Cardiac fibroblast (primary cell): ENCODE data around the gene LRP2BP.

ENCODE experiments used
- DNase-seq, 2 donors: peaks; one replicate each; pipeline versions ENCODE4 v3.0.0 to v3.0.0-alpha.2; 2010; ENCODE audit warnings: low read depth in 2 of 2
- H3K4me3 ChIP-seq, 2 donors: replicated peaks in 1 of 2; 1 replicate in 1 of 2; 2 replicates in 1 of 2; pipeline ENCODE4 v1.5.1; 2011; ENCODE audit warnings: low read depth in 2 of 2, low read length in 2 of 2, mild to moderate bottlenecking in 2 of 2, moderate library complexity in 1 of 2
- CTCF ChIP-seq: IDR thresholded peaks from one replicate; pipeline ENCODE4 v1.5.1; 2011; ENCODE audit warnings: low read depth, mild to moderate bottlenecking, low read length, inconsistent platforms

The LRP2BP gene

GRCh38 chr4:185396724-185397385 is 1.1 kb upstream of the LRP2BP start, which contains the start of gene ANKRD37:
Gene ANKRD37 (plus strand): TSS chr4:185396841. CDS start chr4:185396924, 83 bp downstream.
- peak; percentile 44 to 52 for DNase-seq
- no peak for TF ChIP-seq CTCF
- peak within 1 kb of the TSS; percentile 68 to 74 for H3K4me3 ChIP-seq

GRCh38 chr4:185395956-185396723 is 416 bp upstream of the LRP2BP start:
- peak overlapping the region; percentile 68 to 74 for H3K4me3 ChIP-seq
- DNase-seq = peak; percentile 98 to 99
- no peak for TF ChIP-seq CTCF

- peak overlapping the region in 1 of 2 donors; percentile 74 for H3K4me3 ChIP-seq
- no peak for DNase-seq
- TF ChIP-seq CTCF = no peak
Measured at GRCh38 chr4:185394568-185395237, 1.0 kb downstream of the LRP2BP start.

- no peak overlapping the region for H3K4me3 ChIP-seq
- DNase-seq = no peak
- no peak for TF ChIP-seq CTCF
Measured at GRCh38 chr4:185392156-185392555, 3.6 kb downstream of the LRP2BP start.

GRCh38 chr4:185390941-185391340 is 4.8 kb downstream of the LRP2BP start:
- no peak for TF ChIP-seq CTCF
- DNase-seq = no peak
- no peak overlapping the region for H3K4me3 ChIP-seq

GRCh38 chr4:185387957-185388356 is 7.8 kb downstream of the LRP2BP start:
- no peak for TF ChIP-seq CTCF
- DNase-seq = no peak
- no peak overlapping the region for H3K4me3 ChIP-seq
